ENCODE measurements around the gene FBXO21. TPM values are rescaled to one million over a fixed set of nuclear protein-coding genes. Genes with fewer than 3 reads are reported as not detected.

Gene FBXO21
- total and polyA plus RNA-seq, 2 experiments from 2014 or later, result 32.3 to 43.9 TPM

- in situ Hi-C loops (cut with MboI), result no loop called here
- DNase-seq, result peak; percentile 4
Measured at GRCh38 chr12:117192057-117192456, 1.8 kb upstream of the FBXO21 start.

DNA sequence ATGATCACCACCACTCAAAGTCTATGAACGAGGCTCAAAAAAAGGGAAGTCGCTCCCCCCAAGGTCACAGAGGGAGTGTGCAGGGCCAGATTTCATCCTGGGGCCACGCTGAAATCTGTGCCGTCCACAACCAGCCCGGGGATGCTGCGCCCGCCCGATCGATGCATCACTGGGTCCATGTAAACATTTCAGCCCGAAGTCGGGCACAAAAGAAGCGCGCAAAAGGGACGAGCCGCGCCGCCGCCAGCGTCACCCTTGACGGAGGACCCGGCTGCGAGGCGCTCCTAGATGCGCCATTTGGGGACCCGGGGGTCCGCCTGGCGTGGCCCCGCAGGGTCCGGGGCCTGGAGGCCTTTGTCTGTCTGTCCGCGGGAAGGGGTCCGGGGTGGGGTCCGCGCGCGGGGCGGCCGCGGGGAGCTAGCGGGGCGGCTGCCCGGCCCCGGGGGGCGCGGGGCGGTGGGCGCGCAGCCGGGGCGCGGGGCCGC, 503 bp downstream of the FBXO21 start:
- peak overlapping the region; percentile 99 for H3K4me2 ChIP-seq (ENCODE audit: unreplicated experiment)
- in situ Hi-C loops (cut with MboI), result no loop called here
- no peaks in the 10 kb centered on the region for H3K27me3 ChIP-seq (replicated peaks; ENCODE audit: insufficient read depth)
- H3K9me3 ChIP-seq (ENCODE audit: low read depth), result no peaks in the 10 kb centered on the region
- peak overlapping the region; percentile 60 for H3K27ac ChIP-seq
- peaks cover 37% of the 10 kb centered on the region for H3K79me2 ChIP-seq (ENCODE audit: insufficient read depth)
- peak overlapping the region; percentile 93 for H2AFZ ChIP-seq
- DNase-seq, result peak; percentile 81
- no peaks in the 10 kb centered on the region for H3K9me2 ChIP-seq (ENCODE audit: insufficient read depth)
- WGBS, 2 experiments (ENCODE audit: low coverage in 1 of 2, low lambda C conversion rate in 2 of 2, missing lambda C conversion rate in 2 of 2), result 1 to 2% methylated on average over 24 to 30 of the region's 52 CpGs
- TF ChIP-seq EZH2 (IDR thresholded peaks at IDR 0.05; ENCODE audit: insufficient read depth, poor library complexity, severe bottlenecking), result no peak
- TF ChIP-seq EZH2phosphoT487 (IDR thresholded peaks at IDR 0.05; ENCODE audit: insufficient read depth, low read depth), result no peak
- 0 out of 2 replicates have a peak, but pooled peaks cover 8% of the 10 kb centered on the region for H3K4me1 ChIP-seq (ENCODE audit: insufficient read depth)
- H4K20me1 ChIP-seq (ENCODE audit: insufficient read depth), result no peaks in the 10 kb centered on the region
- peaks cover 15% of the 10 kb centered on the region; the same call in 1 of the 2 replicates for H3K36me3 ChIP-seq (ENCODE audit: low read depth)
- no peaks in the 10 kb centered on the region for H3F3A ChIP-seq (ENCODE audit: insufficient read depth)
- H3K4me3 ChIP-seq, result peak overlapping the region; percentile 96
- H3K9ac ChIP-seq, result peak overlapping the region; percentile 80

More at GRCh38 chr12:117192057-117192456, 1.8 kb upstream of the FBXO21 start:
- Histone ChIP-seq H3K4me1 (ENCODE audit: insufficient read depth) (0 out of 2 replicates have a peak, but pooled peaks cover 8% of the 10 kb centered on the region), H3K27ac (no peak overlapping the region), H3F3A (ENCODE audit: insufficient read depth) (no peaks in the 10 kb centered on the region), H4K20me1 (ENCODE audit: insufficient read depth) (no peaks in the 10 kb centered on the region), H3K79me2 (ENCODE audit: insufficient read depth) (peaks cover 28% of the 10 kb centered on the region), H3K9ac (no peak overlapping the region), H2AFZ (no peak overlapping the region), H3K9me3 (ENCODE audit: low read depth) (no peaks in the 10 kb centered on the region), H3K9me2 (ENCODE audit: insufficient read depth) (no peaks in the 10 kb centered on the region), H3K36me3 (ENCODE audit: low read depth) (no peaks in the 10 kb centered on the region), H3K4me3 (no peak overlapping the region), H3K4me2 (ENCODE audit: unreplicated experiment) (no peak overlapping the region), H3K27me3 (replicated peaks; ENCODE audit: insufficient read depth) (peaks cover 6% of the 10 kb centered on the region; the same call in 1 of the 2 replicates)
- TF ChIP-seq EZH2 (IDR thresholded peaks at IDR 0.05; ENCODE audit: insufficient read depth, poor library complexity, severe bottlenecking) (no peak), EZH2phosphoT487 (IDR thresholded peaks at IDR 0.05; ENCODE audit: insufficient read depth, low read depth) (no peak)
- 67% methylated on average over 2 of the region's 2 CpGs for WGBS, 2 experiments (ENCODE audit: low coverage in 1 of 2, low lambda C conversion rate in 2 of 2, missing lambda C conversion rate in 2 of 2)

- Histone ChIP-seq H3K9me3 (ENCODE audit: low read depth) (no peaks in the 10 kb centered on the region), H3K4me1 (ENCODE audit: insufficient read depth) (0 out of 2 replicates have a peak, but pooled peaks cover 8% of the 10 kb centered on the region), H3K79me2 (ENCODE audit: insufficient read depth) (peaks cover 37% of the 10 kb centered on the region), H3K27ac (peak overlapping the region; percentile 60), H3K4me2 (ENCODE audit: unreplicated experiment) (peak overlapping the region; percentile 99), H3K9ac (peak overlapping the region; percentile 80), H4K20me1 (ENCODE audit: insufficient read depth) (no peaks in the 10 kb centered on the region), H3K36me3 (ENCODE audit: low read depth) (peaks cover 19% of the 10 kb centered on the region; the same call in 1 of the 2 replicates), H3F3A (ENCODE audit: insufficient read depth) (no peaks in the 10 kb centered on the region), H3K4me3 (peak overlapping the region; percentile 96), H3K9me2 (ENCODE audit: insufficient read depth) (no peaks in the 10 kb centered on the region), H2AFZ (peak overlapping the region; percentile 93), H3K27me3 (replicated peaks; ENCODE audit: insufficient read depth) (no peaks in the 10 kb centered on the region)
- peak; percentile 83 for DNase-seq
- TF ChIP-seq EZH2 (IDR thresholded peaks at IDR 0.05; ENCODE audit: insufficient read depth, poor library complexity, severe bottlenecking), result no peak
- no peak for TF ChIP-seq EZH2phosphoT487 (IDR thresholded peaks at IDR 0.05; ENCODE audit: insufficient read depth, low read depth)
- WGBS, 2 experiments (ENCODE audit: low coverage in 1 of 2, low lambda C conversion rate in 2 of 2, missing lambda C conversion rate in 2 of 2), result 2 to 3% methylated on average over 25 of the region's 25 CpGs
- in situ Hi-C loops (cut with MboI), result no loop called here
Measured at GRCh38 chr12:117188961-117189724, 1.1 kb downstream of the FBXO21 start.

GRCh38 chr12:117188121-117188665, 2.1 kb downstream of the FBXO21 start:
- no peak overlapping the region for H3K4me3 ChIP-seq
- no peak overlapping the region for H3K27ac ChIP-seq
- no peaks in the 10 kb centered on the region for H3K9me3 ChIP-seq (ENCODE audit: low read depth)
- no peaks in the 10 kb centered on the region for H3K9me2 ChIP-seq (ENCODE audit: insufficient read depth)
- H3K27me3 ChIP-seq (replicated peaks; ENCODE audit: insufficient read depth), result no peaks in the 10 kb centered on the region
- TF ChIP-seq EZH2 (IDR thresholded peaks at IDR 0.05; ENCODE audit: insufficient read depth, poor library complexity, severe bottlenecking), result no peak
- no peak for TF ChIP-seq EZH2phosphoT487 (IDR thresholded peaks at IDR 0.05; ENCODE audit: insufficient read depth, low read depth)
- no peak for DNase-seq
- no peaks in the 10 kb centered on the region for H4K20me1 ChIP-seq (ENCODE audit: insufficient read depth)
- no peak overlapping the region for H2AFZ ChIP-seq
- in situ Hi-C loops (cut with MboI), result no loop called here
- 0 out of 2 replicates have a peak, but pooled peaks cover 8% of the 10 kb centered on the region for H3K4me1 ChIP-seq (ENCODE audit: insufficient read depth)
- H3F3A ChIP-seq (ENCODE audit: insufficient read depth), result no peaks in the 10 kb centered on the region
- peaks cover 37% of the 10 kb centered on the region for H3K79me2 ChIP-seq (ENCODE audit: insufficient read depth)
- H3K4me2 ChIP-seq (ENCODE audit: unreplicated experiment), result peak overlapping the region; percentile 99
- peaks cover 26% of the 10 kb centered on the region; the same call in 1 of the 2 replicates for H3K36me3 ChIP-seq (ENCODE audit: low read depth)
- 96 to 99% methylated on average over 12 of the region's 12 CpGs for WGBS, 2 experiments (ENCODE audit: low coverage in 1 of 2, low lambda C conversion rate in 2 of 2, missing lambda C conversion rate in 2 of 2)
- peak overlapping the region; percentile 80; the same call in 1 of the 2 replicates for H3K9ac ChIP-seq
